ENCODE data around the gene OARD1.

GRCh38 chr6:41027799-41028560 is 44.2 kb downstream of the OARD1 start:
- no peak for TF ChIP-seq POU2F2 (IDR thresholded peaks at IDR 0.05; ENCODE audit: low read depth, low read length)
- no peak for TF ChIP-seq POLR2AphosphoS5 (IDR thresholded peaks at IDR 0.05; ENCODE audit: low read depth, low read length)
- no peak for TF ChIP-seq POLR2A (IDR thresholded peaks at IDR 0.05; ENCODE audit: low read depth, low read length)
- TF ChIP-seq SPI1 (IDR thresholded peaks at IDR 0.05; ENCODE audit: low read depth, low read length), result no peak
